SU-DHL-6 (cell line): Measurements from ENCODE around the gene GFPT2.

Experiments used
- H2AFZ ChIP-seq: fragments of 200-600 bp; sonication (generic); 2 replicates; pipeline ENCODE4 v1.6.1; 2014; ENCODE audit warnings: low read depth, mild to moderate bottlenecking, moderate library complexity, mixed read lengths, antibody characterized with exemption, low read length; ENCODE audit not compliant: severe bottlenecking
- H3F3A ChIP-seq: fragments of 200-600 bp; shearing (Covaris generic); 2 replicates; pipeline ENCODE4 v1.6.0; 2016; ENCODE audit warnings: antibody characterized with exemption, mild to moderate bottlenecking; ENCODE audit not compliant: insufficient read depth
- H3K27ac ChIP-seq: fragments of 200-600 bp; sonication (generic); 2 replicates; pipeline ENCODE4 v1.5.1; 2016; ENCODE audit warnings: low read depth, mild to moderate bottlenecking, low read length, moderate library complexity, mixed read lengths
- H3K27me3 ChIP-seq: fragments of 200-600 bp; sonication (generic), shearing (Covaris generic); 2 replicates; pipeline ENCODE4 v1.6.0; 2014; ENCODE audit warnings: mild to moderate bottlenecking, low read length
- H3K36me3 ChIP-seq: fragments of 200-600 bp; sonication (generic); 2 replicates; pipeline ENCODE4 v1.6.1; 2014; ENCODE audit warnings: mild to moderate bottlenecking, low read length, mixed read lengths
- H3K4me2 ChIP-seq: fragments of 300-600, 200-600 bp; shearing (Covaris generic), sonication (generic); 2 replicates; pipeline ENCODE4 v1.6.0; 2014; ENCODE audit warnings: low read length, low read depth, mild to moderate bottlenecking; ENCODE audit not compliant: poor library complexity, severe bottlenecking
- H3K4me3 ChIP-seq: fragments of 200-600 bp; sonication (generic); 2 replicates; pipeline ENCODE4 v1.5.1; 2014; ENCODE audit warnings: antibody characterized with exemption, low read length, mild to moderate bottlenecking, mixed read lengths; ENCODE audit not compliant: insufficient read depth, poor library complexity, severe bottlenecking
- H3K79me2 ChIP-seq: fragments of 200-600 bp; sonication (generic); 2 replicates; pipeline ENCODE4 v1.6.1; 2014; ENCODE audit warnings: mild to moderate bottlenecking, low read length, moderate library complexity; ENCODE audit not compliant: insufficient read depth
- H3K9ac ChIP-seq: fragments of 200-600 bp; sonication (generic); 2 replicates; pipeline ENCODE4 v1.7.0; 2014; ENCODE audit warnings: mild to moderate bottlenecking, low read length
- H3K9me2 ChIP-seq: fragments of 200-600 bp; sonication (generic); replicated peaks from 2 replicates; pipeline ENCODE4 v1.6.1; 2014; ENCODE audit warnings: low read length; ENCODE audit not compliant: insufficient read depth
- H3K9me3 ChIP-seq: fragments of 200-600 bp; sonication (generic); 2 replicates; pipeline ENCODE4 v1.6.1; 2014; ENCODE audit warnings: low read length, mixed read lengths; ENCODE audit not compliant: insufficient read depth
- H4K20me1 ChIP-seq: fragments of 200-600 bp; sonication (generic); 2 replicates; pipeline ENCODE4 v1.6.1; 2014; ENCODE audit warnings: low read depth, mild to moderate bottlenecking, antibody characterized with exemption, low read length, moderate library complexity, mixed read lengths
- EZH2phosphoT487 ChIP-seq: fragments of 200-600 bp; sonication (generic), shearing (Covaris generic); conservative IDR thresholded peaks from 2 replicates; pipeline ENCODE4 v1.6.1; 2018; ENCODE audit warnings: mild to moderate bottlenecking, antibody characterized with exemption, low read length, moderate library complexity, mixed read lengths
- TF ChIP-seq, protein P1 (sequence below): fragments of 200-600 bp; sonication (generic); IDR thresholded peaks from one replicate; pipeline ENCODE4 v1.5.1; 2017; ENCODE audit warnings: antibody characterized with exemption, mild to moderate bottlenecking, low read length, moderate library complexity; ENCODE audit not compliant: insufficient read depth, poor library complexity, severe bottlenecking

Gene GFPT2

DNA sequence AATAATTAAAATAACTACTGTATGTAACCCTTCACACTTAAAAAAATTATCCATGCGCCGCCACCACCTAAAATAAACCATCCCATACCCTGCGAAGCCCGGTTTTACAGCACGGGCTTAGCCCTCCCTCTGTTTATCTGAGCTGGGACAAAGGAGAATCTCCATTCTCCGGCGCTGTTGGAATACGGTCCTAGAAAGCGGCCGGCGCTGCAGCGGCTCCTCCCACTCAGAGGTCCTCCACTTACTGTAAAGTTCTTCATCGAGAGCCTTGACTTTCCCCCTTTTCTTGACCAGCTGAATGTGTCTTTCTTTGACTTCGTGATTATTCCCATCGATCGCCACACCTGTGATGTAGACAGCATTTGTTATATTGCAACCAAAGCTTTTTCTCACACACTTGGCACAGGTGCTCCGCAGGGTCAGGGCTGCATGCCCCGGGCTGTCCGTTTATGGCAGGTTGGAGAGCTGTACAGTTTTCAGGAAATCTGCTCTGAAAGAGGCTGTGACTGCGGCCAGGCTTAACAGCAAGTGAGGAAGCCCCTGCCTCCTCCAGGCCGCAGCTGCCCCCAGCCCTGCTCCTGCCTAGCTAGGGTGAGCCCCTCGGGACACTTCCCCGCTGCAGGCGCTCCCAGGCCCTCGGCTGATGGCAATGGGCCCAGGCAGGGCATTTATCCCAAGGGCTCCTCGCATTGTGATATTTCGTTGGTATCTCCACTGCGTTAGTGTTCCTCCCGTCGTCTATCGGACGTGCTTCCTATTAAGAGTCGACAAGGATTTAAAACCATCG, 16.7 kb downstream of the GFPT2 start:
- Histone ChIP-seq H2AFZ (no peak overlapping the region), H3K4me2 (no peak overlapping the region), H3K27ac (no peak overlapping the region), H3K9me3 (no peaks in the 10 kb centered on the region), H3K27me3 (no peaks in the 10 kb centered on the region), H3K79me2 (no peaks in the 10 kb centered on the region), H3K9ac (no peak overlapping the region), H3K9me2 (no peaks in the 10 kb centered on the region), H3F3A (no peaks in the 10 kb centered on the region), H4K20me1 (no peaks in the 10 kb centered on the region), H3K36me3 (no peaks in the 10 kb centered on the region), H3K4me3 (no peak overlapping the region)
- no peak for TF ChIP-seq EZH2phosphoT487
- TF ChIP-seq, protein P1, sequence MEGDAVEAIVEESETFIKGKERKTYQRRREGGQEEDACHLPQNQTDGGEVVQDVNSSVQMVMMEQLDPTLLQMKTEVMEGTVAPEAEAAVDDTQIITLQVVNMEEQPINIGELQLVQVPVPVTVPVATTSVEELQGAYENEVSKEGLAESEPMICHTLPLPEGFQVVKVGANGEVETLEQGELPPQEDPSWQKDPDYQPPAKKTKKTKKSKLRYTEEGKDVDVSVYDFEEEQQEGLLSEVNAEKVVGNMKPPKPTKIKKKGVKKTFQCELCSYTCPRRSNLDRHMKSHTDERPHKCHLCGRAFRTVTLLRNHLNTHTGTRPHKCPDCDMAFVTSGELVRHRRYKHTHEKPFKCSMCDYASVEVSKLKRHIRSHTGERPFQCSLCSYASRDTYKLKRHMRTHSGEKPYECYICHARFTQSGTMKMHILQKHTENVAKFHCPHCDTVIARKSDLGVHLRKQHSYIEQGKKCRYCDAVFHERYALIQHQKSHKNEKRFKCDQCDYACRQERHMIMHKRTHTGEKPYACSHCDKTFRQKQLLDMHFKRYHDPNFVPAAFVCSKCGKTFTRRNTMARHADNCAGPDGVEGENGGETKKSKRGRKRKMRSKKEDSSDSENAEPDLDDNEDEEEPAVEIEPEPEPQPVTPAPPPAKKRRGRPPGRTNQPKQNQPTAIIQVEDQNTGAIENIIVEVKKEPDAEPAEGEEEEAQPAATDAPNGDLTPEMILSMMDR = no peak

- no peaks in the 10 kb centered on the region for H3K9me2 ChIP-seq
- no peaks in the 10 kb centered on the region for H3K79me2 ChIP-seq
- H3K9me3 ChIP-seq = no peaks in the 10 kb centered on the region
- no peak overlapping the region for H3K27ac ChIP-seq
- no peaks in the 10 kb centered on the region for H4K20me1 ChIP-seq
- H3K36me3 ChIP-seq = no peaks in the 10 kb centered on the region
- no peak overlapping the region for H3K4me3 ChIP-seq
- no peak overlapping the region for H2AFZ ChIP-seq
- H3K9ac ChIP-seq = no peak overlapping the region
- no peaks in the 10 kb centered on the region for H3F3A ChIP-seq
- no peaks in the 10 kb centered on the region for H3K27me3 ChIP-seq
- no peak overlapping the region for H3K4me2 ChIP-seq
- TF ChIP-seq, protein P1 = no peak
- no peak for TF ChIP-seq EZH2phosphoT487
These were observed 17.4 kb downstream of the GFPT2 start for GRCh38 chr5:180335614-180336233.

- no peak overlapping the region for H3K4me2 ChIP-seq
- H3K27me3 ChIP-seq = no peaks in the 10 kb centered on the region
- no peaks in the 10 kb centered on the region for H3K36me3 ChIP-seq
- H3K4me3 ChIP-seq = no peak overlapping the region
- H3F3A ChIP-seq = no peaks in the 10 kb centered on the region
- H3K79me2 ChIP-seq = no peaks in the 10 kb centered on the region
- H2AFZ ChIP-seq = no peak overlapping the region
- H3K9ac ChIP-seq = no peak overlapping the region
- no peaks in the 10 kb centered on the region for H3K9me2 ChIP-seq
- no peaks in the 10 kb centered on the region for H3K9me3 ChIP-seq
- no peaks in the 10 kb centered on the region for H4K20me1 ChIP-seq
- H3K27ac ChIP-seq = no peak overlapping the region
- TF ChIP-seq, protein P1 = no peak
- no peak for TF ChIP-seq EZH2phosphoT487
These were observed 18.2 kb downstream of the GFPT2 start for GRCh38 chr5:180334751-180335613.
